Cardiac fibroblast (primary cell): ENCODE data around the gene SLC10A7.
A peak's percentile ranks its signal among the peaks of the same experiment; 100 is the strongest.

Experiments used
- DNase-seq, 2 donors: peaks; one replicate each; pipeline versions ENCODE4 v3.0.0 to v3.0.0-alpha.2; 2010; ENCODE audit warnings: low read depth in 2 of 2
- H3K4me3 ChIP-seq, 2 donors: replicated peaks in 1 of 2; 1 replicate in 1 of 2; 2 replicates in 1 of 2; pipeline ENCODE4 v1.5.1; 2011; ENCODE audit warnings: low read depth in 2 of 2, low read length in 2 of 2, mild to moderate bottlenecking in 2 of 2, moderate library complexity in 1 of 2
- TF ChIP-seq, protein P1 (sequence below): IDR thresholded peaks from one replicate; pipeline ENCODE4 v1.5.1; 2011; ENCODE audit warnings: low read depth, mild to moderate bottlenecking, low read length, inconsistent platforms

SLC10A7 gene, protein sequence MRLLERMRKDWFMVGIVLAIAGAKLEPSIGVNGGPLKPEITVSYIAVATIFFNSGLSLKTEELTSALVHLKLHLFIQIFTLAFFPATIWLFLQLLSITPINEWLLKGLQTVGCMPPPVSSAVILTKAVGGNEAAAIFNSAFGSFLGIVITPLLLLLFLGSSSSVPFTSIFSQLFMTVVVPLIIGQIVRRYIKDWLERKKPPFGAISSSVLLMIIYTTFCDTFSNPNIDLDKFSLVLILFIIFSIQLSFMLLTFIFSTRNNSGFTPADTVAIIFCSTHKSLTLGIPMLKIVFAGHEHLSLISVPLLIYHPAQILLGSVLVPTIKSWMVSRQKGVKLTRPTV

DNA sequence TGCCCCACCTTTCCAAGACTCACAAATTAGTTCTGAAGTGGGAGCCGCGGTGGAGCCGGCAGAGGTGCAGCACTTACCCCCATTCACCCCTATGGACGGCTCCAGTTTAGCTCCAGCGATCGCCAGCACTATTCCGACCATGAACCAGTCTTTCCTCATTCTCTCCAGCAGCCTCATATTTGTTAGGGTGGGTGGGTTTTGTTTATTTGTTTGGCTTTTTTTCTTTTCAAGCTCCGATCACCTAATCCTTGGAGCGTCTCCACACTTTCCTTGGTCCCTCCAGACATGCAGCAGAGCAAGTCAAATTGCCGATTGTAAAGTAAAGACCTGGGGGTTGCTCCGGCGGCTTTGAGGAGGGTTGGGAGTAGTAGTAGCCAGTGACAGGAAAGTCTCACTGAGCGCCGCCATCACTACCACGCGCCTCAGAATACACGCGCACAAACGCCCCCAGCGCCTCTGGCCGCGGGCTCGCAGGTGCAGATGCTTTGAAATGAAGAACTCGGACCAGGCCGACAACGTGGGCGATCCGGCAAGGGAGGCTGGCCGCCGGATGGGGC is at the start of gene SLC10A7:
Gene SLC10A7, minus strand, starts transcription at position 400 of the 557 bp plus-strand sequence. Its CDS starts 223 bp downstream, at position 177.
- H3K4me3 ChIP-seq: peak within 1 kb of the TSS; percentile 90 to 96
- peak; percentile 76 for DNase-seq
- TF ChIP-seq, protein P1, sequence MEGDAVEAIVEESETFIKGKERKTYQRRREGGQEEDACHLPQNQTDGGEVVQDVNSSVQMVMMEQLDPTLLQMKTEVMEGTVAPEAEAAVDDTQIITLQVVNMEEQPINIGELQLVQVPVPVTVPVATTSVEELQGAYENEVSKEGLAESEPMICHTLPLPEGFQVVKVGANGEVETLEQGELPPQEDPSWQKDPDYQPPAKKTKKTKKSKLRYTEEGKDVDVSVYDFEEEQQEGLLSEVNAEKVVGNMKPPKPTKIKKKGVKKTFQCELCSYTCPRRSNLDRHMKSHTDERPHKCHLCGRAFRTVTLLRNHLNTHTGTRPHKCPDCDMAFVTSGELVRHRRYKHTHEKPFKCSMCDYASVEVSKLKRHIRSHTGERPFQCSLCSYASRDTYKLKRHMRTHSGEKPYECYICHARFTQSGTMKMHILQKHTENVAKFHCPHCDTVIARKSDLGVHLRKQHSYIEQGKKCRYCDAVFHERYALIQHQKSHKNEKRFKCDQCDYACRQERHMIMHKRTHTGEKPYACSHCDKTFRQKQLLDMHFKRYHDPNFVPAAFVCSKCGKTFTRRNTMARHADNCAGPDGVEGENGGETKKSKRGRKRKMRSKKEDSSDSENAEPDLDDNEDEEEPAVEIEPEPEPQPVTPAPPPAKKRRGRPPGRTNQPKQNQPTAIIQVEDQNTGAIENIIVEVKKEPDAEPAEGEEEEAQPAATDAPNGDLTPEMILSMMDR: no peak

DNA sequence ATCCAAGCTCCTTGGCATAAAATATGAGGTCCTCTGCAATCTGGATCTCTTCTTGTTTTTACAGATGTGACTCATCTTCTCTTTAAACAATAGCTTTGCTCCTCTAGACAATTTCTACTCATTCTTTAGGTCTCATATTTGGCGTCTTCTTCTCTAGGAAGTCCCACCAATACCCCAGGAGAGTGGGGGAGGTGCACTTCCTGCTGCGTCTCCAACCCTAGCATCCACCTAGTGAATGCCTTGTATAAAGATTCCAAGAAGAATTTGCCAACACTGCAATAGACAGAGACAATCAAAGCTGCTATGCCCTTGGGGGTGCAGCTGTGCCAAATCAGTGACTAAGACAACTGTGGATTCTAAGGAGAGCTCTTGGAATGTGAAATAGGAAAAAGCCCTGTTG is 45.7 kb upstream of the SLC10A7 start:
- H3K4me3 ChIP-seq: no peak overlapping the region
- TF ChIP-seq, protein P1: no peak
- peak; percentile 5 to 57 for DNase-seq

DNA sequence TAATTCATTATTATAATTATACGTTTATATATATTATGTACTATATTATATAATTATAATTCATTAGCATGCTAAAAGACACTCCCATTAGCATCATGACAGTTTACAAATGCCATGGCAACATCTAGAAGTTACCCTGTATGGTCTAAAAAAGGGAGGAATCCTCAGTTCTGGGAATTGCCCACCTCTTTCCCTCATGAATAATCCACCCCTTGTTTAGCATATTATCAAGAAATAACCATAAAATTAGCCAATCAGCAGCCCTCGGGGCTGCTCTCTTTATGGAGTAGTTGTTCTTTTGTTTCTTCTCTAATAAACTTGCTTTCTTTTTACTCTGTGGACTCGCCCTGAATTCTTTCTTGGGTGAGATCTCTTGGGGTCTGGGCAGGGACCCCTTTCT is 42.8 kb upstream of the SLC10A7 start:
- TF ChIP-seq, protein P1: no peak
- DNase-seq: no peak
- no peak overlapping the region for H3K4me3 ChIP-seq

DNA sequence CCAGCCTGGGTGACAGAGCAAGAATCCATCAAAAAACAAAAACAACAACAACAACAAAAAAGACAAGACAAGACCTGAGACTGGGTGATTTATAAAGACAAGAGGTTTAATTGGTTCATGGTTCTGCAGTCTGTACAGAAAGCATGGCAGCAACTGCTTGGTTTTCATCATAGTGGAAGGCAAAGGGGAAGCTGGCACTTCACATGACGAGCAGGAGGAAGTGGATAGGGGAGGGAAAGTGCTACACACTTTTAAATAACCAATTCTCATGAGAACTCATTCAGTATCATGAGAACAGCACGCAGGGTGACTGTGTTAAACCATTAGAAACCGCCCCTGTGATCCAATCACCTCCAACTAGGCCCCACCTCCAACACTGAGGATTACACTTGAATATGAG is 28.4 kb upstream of the SLC10A7 start:
- DNase-seq: no peak
- no peak overlapping the region for H3K4me3 ChIP-seq
- TF ChIP-seq, protein P1: no peak

DNA sequence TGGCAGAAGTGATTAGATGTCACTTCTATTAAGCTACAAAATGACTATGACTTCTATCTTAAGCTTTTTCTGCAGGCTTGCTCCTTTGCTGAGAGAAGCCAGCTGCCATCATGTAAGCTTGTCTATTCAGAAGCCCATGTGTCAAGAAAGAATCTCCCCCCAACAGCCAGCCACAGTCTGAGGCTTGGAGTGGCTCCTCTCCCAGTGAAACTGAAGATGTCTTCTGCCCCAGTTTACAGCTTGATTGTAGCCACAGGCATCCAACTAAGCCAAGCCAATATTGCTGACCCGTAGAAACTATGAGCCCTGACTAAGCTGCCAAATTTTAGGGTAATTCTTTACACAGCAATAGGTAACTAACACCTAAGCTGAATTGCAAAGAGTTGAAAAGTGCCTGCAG is 26.7 kb upstream of the SLC10A7 start:
- H3K4me3 ChIP-seq: no peak overlapping the region
- DNase-seq: no peak
- TF ChIP-seq, protein P1: no peak

DNA sequence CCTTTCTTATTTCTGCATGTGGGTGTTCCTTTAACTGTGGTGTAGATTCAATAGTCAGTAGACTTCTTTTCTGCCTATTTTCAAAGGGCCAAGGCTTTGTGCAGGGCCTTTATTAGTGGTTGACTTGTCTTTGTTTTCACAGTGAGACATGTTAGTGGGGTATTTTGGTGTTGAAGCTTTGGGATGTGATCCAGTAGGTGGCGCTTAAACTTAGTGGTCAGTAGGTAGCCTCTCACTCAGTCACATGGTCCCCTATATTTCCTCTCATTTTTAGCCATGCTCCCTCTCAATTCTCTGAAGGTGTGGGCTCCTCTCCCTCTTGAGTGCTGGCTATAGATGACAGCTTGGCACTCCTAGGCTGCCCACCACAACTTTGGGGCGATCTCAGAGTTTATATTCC is 23.4 kb upstream of the SLC10A7 start:
- no peak overlapping the region for H3K4me3 ChIP-seq
- peak; percentile 16 to 70 for DNase-seq
- TF ChIP-seq, protein P1: peak; percentile 62
